BE2C (cell line): Measurements from ENCODE around the gene ADRA2A. TPM values are rescaled to one million over a fixed set of nuclear protein-coding genes. Genes with fewer than 3 reads are reported as not detected.

Experiments
- DNase-seq: peaks from one replicate; pipeline ENCODE4 v3.0.0-alpha.2; 2020
- H3K27me3 ChIP-seq: fragments of 250-450 bp; sonication (Bioruptor Pico); 2 replicates; pipeline ENCODE4 v1.5.1; 2020; ENCODE audit warnings: mild to moderate bottlenecking
- H3K36me3 ChIP-seq: fragments of 250-450 bp; sonication (Bioruptor Pico); 2 replicates; pipeline ENCODE4 v1.5.1; 2020; ENCODE audit warnings: mild to moderate bottlenecking
- H3K4me1 ChIP-seq: fragments of 250-450 bp; sonication (Bioruptor Pico); 2 replicates; pipeline ENCODE4 v1.5.1; 2020
- H3K4me3 ChIP-seq: 2 replicates; pipeline ENCODE4 v1.5.1; 2011; ENCODE audit warnings: low read depth, low read length
- H3K9me3 ChIP-seq: fragments of 250-450 bp; sonication (Bioruptor Pico); 2 replicates; pipeline ENCODE4 v1.5.1; 2020
- polyA plus RNA-seq: library from polyadenylated mRNA; unstranded; fragments of >200 nt; gene quantifications from one replicate; pipeline ENCODE4 v1.2.1, GENCODE V29; 2012; ENCODE audit warnings: low read depth, missing spikeins; ENCODE audit not compliant: insufficient read length, insufficient read depth
- TF ChIP-seq, protein P1 (sequence below): IDR thresholded peaks from 2 replicates; pipeline ENCODE4 v1.5.1; 2012; ENCODE audit warnings: mild to moderate bottlenecking, low read depth, low read length

Gene ADRA2A
- 1.2 TPM for polyA plus RNA-seq

DNA sequence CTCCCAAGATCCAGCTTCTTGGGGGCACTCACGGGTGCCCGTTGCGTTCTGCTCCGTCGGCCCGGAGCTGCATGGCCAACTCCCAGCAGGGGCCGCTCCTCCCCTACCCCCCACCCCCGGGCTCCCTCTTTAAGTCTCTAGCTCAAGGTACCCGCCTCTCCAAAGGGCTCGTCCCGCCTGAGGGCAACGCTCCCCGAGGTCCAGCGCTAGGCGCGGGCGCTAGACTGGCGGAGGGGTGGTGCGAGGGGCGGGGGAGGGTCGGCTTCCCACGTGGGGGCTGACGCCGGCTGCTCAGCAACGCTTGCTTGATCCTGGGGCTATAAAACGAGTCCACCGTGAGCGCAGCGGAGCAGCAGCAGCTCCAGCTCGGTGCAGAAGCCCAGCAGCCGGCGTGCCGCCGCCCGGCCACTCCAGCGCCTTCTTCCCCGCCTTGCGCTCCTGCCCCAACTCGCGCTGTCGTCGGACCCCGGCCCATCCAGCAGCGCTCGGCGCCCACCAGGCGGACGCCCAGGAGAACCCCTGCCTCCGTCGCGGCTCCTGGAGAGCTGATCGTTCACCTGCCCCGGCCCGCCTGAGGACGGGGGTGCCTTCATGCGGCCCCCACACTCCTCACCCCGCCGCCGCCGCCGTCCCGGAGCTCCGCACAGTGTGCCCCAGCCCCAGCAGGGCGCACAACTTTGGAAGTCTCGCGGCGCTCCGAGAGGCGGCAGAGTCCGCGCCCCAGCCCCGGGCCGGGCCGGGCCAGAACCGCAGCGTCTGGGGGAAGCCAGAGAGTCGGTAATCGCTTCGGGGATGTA is at the start of gene ADRA2A:
Gene ADRA2A, plus strand, starts transcription at position 348 of the 797 bp plus-strand sequence. CDS start 968 bp downstream, outside the sequence.
- Histone ChIP-seq H3K4me1 (no peaks in the 10 kb centered on the region), H3K9me3 (no peaks in the 10 kb centered on the region), H3K36me3 (no peaks in the 10 kb centered on the region), H3K27me3 (no peaks in the 10 kb centered on the region), H3K4me3 (peak within 1 kb of the TSS; percentile 69)
- DNase-seq = peak; percentile 82
- TF ChIP-seq, protein P1, sequence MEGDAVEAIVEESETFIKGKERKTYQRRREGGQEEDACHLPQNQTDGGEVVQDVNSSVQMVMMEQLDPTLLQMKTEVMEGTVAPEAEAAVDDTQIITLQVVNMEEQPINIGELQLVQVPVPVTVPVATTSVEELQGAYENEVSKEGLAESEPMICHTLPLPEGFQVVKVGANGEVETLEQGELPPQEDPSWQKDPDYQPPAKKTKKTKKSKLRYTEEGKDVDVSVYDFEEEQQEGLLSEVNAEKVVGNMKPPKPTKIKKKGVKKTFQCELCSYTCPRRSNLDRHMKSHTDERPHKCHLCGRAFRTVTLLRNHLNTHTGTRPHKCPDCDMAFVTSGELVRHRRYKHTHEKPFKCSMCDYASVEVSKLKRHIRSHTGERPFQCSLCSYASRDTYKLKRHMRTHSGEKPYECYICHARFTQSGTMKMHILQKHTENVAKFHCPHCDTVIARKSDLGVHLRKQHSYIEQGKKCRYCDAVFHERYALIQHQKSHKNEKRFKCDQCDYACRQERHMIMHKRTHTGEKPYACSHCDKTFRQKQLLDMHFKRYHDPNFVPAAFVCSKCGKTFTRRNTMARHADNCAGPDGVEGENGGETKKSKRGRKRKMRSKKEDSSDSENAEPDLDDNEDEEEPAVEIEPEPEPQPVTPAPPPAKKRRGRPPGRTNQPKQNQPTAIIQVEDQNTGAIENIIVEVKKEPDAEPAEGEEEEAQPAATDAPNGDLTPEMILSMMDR = no peak; the same call in 1 of the 2 replicates

DNA sequence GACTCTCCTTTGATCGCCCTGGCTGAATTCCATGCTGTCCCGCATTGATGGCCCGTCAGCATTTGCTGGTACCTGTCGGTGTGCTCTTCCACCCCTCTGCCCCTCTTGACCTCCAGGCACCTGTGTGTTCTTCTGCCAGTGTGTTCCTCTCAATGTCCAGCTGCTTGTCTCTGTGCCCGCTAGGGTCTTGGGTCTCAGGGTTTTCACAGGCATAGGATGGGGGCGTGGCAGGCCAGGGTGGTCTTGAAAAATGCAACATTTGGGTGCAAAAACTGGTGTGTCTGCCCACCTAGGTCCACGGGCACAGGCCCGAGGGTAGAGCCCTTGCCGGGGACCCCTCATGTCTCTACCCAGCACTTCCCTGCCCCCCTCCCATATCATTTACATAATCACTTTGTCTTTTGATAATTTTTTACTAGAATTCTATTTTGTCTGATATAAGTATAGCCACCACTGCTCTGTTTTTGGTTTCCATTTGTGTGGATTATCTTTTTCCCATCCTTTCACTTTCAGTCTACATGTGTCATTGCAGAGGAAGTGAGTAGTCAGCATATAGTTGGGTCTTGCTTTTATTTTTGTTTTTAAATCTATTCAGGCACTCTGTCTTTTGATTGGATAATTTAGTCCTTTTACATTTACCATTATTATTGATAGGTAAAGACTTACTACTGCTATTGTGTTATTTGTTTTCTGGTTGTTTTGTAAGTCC is 46.6 kb upstream of the ADRA2A start:
- no peak for DNase-seq
- no peaks in the 10 kb centered on the region for H3K9me3 ChIP-seq
- no peaks in the 10 kb centered on the region for H3K4me1 ChIP-seq
- H3K4me3 ChIP-seq = no peak overlapping the region
- H3K27me3 ChIP-seq = no peaks in the 10 kb centered on the region
- TF ChIP-seq, protein P1 = no peak
- no peaks in the 10 kb centered on the region for H3K36me3 ChIP-seq

- Histone ChIP-seq H3K36me3 (no peaks in the 10 kb centered on the region), H3K9me3 (no peaks in the 10 kb centered on the region), H3K4me1 (no peaks in the 10 kb centered on the region), H3K27me3 (no peaks in the 10 kb centered on the region), H3K4me3 (no peak overlapping the region)
- DNase-seq = no peak
- TF ChIP-seq, protein P1 = no peak
Measured at GRCh38 chr10:111034598-111035310, 42.1 kb upstream of the ADRA2A start.

- no peaks in the 10 kb centered on the region for H3K4me1 ChIP-seq
- TF ChIP-seq, protein P1 = no peak
- H3K36me3 ChIP-seq = no peaks in the 10 kb centered on the region
- H3K4me3 ChIP-seq = no peak overlapping the region
- DNase-seq = no peak
- H3K9me3 ChIP-seq = no peaks in the 10 kb centered on the region
- no peaks in the 10 kb centered on the region for H3K27me3 ChIP-seq
Measured at GRCh38 chr10:111035542-111035941, 41.3 kb upstream of the ADRA2A start.

GRCh38 chr10:111037858-111038257 is 39.0 kb upstream of the ADRA2A start:
- H3K9me3 ChIP-seq = no peaks in the 10 kb centered on the region
- no peak overlapping the region for H3K4me3 ChIP-seq
- no peaks in the 10 kb centered on the region for H3K36me3 ChIP-seq
- no peaks in the 10 kb centered on the region for H3K4me1 ChIP-seq
- TF ChIP-seq, protein P1 = peak; percentile 39
- H3K27me3 ChIP-seq = no peaks in the 10 kb centered on the region
- no peak for DNase-seq
